ENCODE data around the gene HLA-DQB1.

DNA sequence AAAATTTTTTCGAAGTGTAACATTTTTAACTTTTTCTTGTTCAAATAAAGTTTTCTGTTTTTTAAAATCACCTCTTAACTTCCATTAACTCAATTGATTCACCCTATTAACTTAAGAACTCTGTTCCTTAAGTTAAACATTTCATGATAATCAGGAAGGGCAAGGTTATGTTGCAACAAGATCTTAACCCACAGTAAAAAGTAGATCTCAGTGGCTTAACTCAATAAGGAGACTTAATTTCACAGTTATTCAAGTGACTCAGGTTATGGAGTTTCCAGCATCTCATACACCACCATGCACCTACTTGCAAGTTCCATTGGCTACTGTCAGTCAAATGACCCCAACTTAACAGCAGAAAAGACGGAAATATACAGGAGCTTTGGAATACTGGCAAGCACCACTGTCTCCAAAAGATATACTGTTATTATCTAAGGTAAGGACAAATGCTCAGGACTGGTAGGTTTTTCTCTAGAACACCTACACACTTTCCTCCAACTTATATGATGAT, 11.2 kb downstream of the HLA-DQB1 start:
- TF ChIP-seq POLR2A (IDR thresholded peaks at IDR 0.05) = no peak
- TF ChIP-seq, protein P1, sequence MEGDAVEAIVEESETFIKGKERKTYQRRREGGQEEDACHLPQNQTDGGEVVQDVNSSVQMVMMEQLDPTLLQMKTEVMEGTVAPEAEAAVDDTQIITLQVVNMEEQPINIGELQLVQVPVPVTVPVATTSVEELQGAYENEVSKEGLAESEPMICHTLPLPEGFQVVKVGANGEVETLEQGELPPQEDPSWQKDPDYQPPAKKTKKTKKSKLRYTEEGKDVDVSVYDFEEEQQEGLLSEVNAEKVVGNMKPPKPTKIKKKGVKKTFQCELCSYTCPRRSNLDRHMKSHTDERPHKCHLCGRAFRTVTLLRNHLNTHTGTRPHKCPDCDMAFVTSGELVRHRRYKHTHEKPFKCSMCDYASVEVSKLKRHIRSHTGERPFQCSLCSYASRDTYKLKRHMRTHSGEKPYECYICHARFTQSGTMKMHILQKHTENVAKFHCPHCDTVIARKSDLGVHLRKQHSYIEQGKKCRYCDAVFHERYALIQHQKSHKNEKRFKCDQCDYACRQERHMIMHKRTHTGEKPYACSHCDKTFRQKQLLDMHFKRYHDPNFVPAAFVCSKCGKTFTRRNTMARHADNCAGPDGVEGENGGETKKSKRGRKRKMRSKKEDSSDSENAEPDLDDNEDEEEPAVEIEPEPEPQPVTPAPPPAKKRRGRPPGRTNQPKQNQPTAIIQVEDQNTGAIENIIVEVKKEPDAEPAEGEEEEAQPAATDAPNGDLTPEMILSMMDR (IDR thresholded peaks at IDR 0.05) = no peak
- TF ChIP-seq EP300 (IDR thresholded peaks at IDR 0.05) = no peak
